ENCODE results near the gene KCTD13. TPM values are rescaled to one million over a fixed set of nuclear protein-coding genes. Genes with fewer than 3 reads are reported as not detected.

The KCTD13 gene
- polyA plus RNA-seq, 1 of the 3 experiments (the other 2 are of a cell fraction): 31.0 TPM

- DNase-seq: no peak
- no peak overlapping the region for H3K4me3 ChIP-seq (ENCODE audit: low read depth in 2 of 2, low read length in 1 of 2)
- peaks cover 0 to 5% of the 10 kb centered on the region in 2 experiments for H3K36me3 ChIP-seq (replicated peaks in 1 of 2; ENCODE audit: control insufficient read depth in 1 of 2, insufficient read depth in 2 of 2, low read length in 1 of 2)
- H3K27ac ChIP-seq (ENCODE audit: low read depth in 2 of 2, low read length in 1 of 2): no peak overlapping the region
- H3K9ac ChIP-seq: no peak overlapping the region
- WGBS (ENCODE audit: low lambda C conversion rate): 87% methylated on average over 6 of the region's 6 CpGs
- no peaks in the 10 kb centered on the region for H3K9me3 ChIP-seq
- H3K4me2 ChIP-seq: no peak overlapping the region
- CTCF ChIA-PET: no interaction called here
- peaks cover 7% of the 10 kb centered on the region for H3F3A ChIP-seq (replicated peaks; ENCODE audit: insufficient read depth)
- no peaks in the 10 kb centered on the region; a peak in 1 of 4 replicates for H3K4me1 ChIP-seq (ENCODE audit: control insufficient read depth in 1 of 2, insufficient read depth in 2 of 2, low read depth in 1 of 2, low read length in 1 of 2)
- no peak overlapping the region for H2AFZ ChIP-seq (ENCODE audit: low read depth)
- TF ChIP-seq REST (IDR thresholded peaks at IDR 0.05; ENCODE audit: low read depth, low read length): no peak
- TF ChIP-seq MAX (IDR thresholded peaks at IDR 0.05; ENCODE audit: low read depth): no peak
- no peak for TF ChIP-seq YY1 (IDR thresholded peaks at IDR 0.05; ENCODE audit: low read depth)
- TF ChIP-seq, protein P1, sequence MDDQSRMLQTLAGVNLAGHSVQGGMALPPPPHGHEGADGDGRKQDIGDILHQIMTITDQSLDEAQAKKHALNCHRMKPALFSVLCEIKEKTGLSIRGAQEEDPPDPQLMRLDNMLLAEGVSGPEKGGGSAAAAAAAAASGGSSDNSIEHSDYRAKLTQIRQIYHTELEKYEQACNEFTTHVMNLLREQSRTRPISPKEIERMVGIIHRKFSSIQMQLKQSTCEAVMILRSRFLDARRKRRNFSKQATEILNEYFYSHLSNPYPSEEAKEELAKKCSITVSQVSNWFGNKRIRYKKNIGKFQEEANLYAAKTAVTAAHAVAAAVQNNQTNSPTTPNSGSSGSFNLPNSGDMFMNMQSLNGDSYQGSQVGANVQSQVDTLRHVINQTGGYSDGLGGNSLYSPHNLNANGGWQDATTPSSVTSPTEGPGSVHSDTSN (IDR thresholded peaks at IDR 0.05): no peak
- TF ChIP-seq ELF1 (IDR thresholded peaks at IDR 0.05): no peak
- no peak for TF ChIP-seq TEAD4 (IDR thresholded peaks at IDR 0.05; ENCODE audit: borderline replicate concordance, insufficient read depth)
- no peak for TF ChIP-seq RCOR1 (IDR thresholded peaks at IDR 0.05; ENCODE audit: low read length)
- no peak for TF ChIP-seq POLR2AphosphoS5 (IDR thresholded peaks at IDR 0.05; ENCODE audit: low read depth, low read length)
- no peak for TF ChIP-seq MEF2A (IDR thresholded peaks at IDR 0.05; ENCODE audit: borderline replicate concordance, low read depth)
- H3K27me3 ChIP-seq (ENCODE audit: insufficient read depth): no peaks in the 10 kb centered on the region
- no peaks in the 10 kb centered on the region for H3K79me2 ChIP-seq (ENCODE audit: insufficient read depth)
- H4K20me1 ChIP-seq (ENCODE audit: insufficient read depth): no peaks in the 10 kb centered on the region
- POLR2A ChIA-PET: no interaction called here
- no peaks in the 10 kb centered on the region for H3K9me2 ChIP-seq
Observed at GRCh38 chr16:29892458-29892813, 33.6 kb downstream of the KCTD13 start.

DNA sequence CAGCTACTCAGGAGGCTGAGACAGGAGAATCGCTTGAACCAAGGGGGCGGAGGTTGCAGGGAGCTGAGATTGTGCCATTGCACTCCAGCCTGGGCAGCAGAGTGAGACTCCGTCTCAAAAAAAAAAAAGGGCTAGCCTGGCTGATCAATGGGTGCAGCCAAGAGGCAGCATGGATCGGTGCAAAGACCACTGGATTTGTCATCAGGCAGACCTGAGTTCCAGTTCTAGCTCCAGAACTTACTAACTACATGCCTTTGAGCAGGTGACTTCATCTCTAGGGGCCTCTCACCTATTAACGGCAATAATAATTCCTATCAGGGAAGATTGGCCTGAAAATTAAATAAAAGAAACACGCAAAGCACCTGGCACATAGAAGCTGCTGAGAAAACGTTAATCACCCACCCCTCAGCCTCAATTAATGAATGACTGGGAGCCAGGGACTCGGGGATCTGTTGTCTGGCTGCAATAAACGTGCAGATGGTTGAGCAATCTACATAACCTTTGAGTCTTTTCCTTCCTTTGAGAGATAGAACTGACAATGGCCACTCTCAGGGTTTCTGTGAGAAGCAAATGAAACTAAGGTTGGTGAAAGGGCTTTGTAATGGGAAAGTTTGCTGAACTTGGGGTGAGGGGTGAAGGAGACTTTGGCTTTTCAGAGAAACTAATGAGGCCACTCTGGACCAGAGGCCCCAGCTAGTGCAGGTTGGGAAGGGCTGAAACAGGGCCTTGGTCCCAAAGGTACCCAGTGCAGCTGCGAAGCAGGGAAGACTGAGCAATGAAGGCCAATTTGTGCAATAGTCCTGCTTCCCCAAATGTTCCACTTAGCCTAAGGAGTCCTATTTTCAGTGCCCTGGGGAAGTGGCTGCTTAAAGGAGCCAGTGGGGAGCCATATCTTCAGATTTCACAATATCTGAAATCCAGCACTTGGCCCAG, 34.2 kb downstream of the KCTD13 start:
- CTCF ChIA-PET: interaction anchor here (1.1 to 1.8 kb wide), 2 partner anchors 8 to 43 kb away, joined by 3 to 4 read pairs; partner anchors contain the start of gene SEZ6L2
- no peak for DNase-seq
- no peaks in the 10 kb centered on the region for H3K27me3 ChIP-seq (ENCODE audit: insufficient read depth)
- H3K9ac ChIP-seq: no peak overlapping the region
- no peaks in the 10 kb centered on the region for H4K20me1 ChIP-seq (ENCODE audit: insufficient read depth)
- 82% methylated on average over 10 of the region's 10 CpGs for WGBS (ENCODE audit: low lambda C conversion rate)
- H2AFZ ChIP-seq (ENCODE audit: low read depth): no peak overlapping the region
- no peaks in the 10 kb centered on the region for H3K79me2 ChIP-seq (ENCODE audit: insufficient read depth)
- no peaks in the 10 kb centered on the region for H3K9me2 ChIP-seq
- H3K27ac ChIP-seq (ENCODE audit: low read depth in 2 of 2, low read length in 1 of 2): no peak overlapping the region
- H3K4me3 ChIP-seq (ENCODE audit: low read depth in 2 of 2, low read length in 1 of 2): no peak overlapping the region
- no peak overlapping the region for H3K4me2 ChIP-seq
- H3K36me3 ChIP-seq (replicated peaks in 1 of 2; ENCODE audit: control insufficient read depth in 1 of 2, insufficient read depth in 2 of 2, low read length in 1 of 2): peaks cover 0 to 5% of the 10 kb centered on the region in 2 experiments
- peaks cover 5% of the 10 kb centered on the region for H3F3A ChIP-seq (replicated peaks; ENCODE audit: insufficient read depth)
- no peaks in the 10 kb centered on the region; a peak in 1 of 4 replicates for H3K4me1 ChIP-seq (ENCODE audit: control insufficient read depth in 1 of 2, insufficient read depth in 2 of 2, low read depth in 1 of 2, low read length in 1 of 2)
- POLR2A ChIA-PET: no interaction called here
- H3K9me3 ChIP-seq: no peaks in the 10 kb centered on the region
- TF ChIP-seq, protein P2, sequence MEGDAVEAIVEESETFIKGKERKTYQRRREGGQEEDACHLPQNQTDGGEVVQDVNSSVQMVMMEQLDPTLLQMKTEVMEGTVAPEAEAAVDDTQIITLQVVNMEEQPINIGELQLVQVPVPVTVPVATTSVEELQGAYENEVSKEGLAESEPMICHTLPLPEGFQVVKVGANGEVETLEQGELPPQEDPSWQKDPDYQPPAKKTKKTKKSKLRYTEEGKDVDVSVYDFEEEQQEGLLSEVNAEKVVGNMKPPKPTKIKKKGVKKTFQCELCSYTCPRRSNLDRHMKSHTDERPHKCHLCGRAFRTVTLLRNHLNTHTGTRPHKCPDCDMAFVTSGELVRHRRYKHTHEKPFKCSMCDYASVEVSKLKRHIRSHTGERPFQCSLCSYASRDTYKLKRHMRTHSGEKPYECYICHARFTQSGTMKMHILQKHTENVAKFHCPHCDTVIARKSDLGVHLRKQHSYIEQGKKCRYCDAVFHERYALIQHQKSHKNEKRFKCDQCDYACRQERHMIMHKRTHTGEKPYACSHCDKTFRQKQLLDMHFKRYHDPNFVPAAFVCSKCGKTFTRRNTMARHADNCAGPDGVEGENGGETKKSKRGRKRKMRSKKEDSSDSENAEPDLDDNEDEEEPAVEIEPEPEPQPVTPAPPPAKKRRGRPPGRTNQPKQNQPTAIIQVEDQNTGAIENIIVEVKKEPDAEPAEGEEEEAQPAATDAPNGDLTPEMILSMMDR (IDR thresholded peaks at IDR 0.05): no peak
- TF ChIP-seq MXI1 (IDR thresholded peaks at IDR 0.05; ENCODE audit: low read depth, low read length) (no peak), ZBTB33 (IDR thresholded peaks at IDR 0.05; ENCODE audit: borderline replicate concordance, low read depth) (no peak), RXRA (IDR thresholded peaks at IDR 0.05; ENCODE audit: borderline replicate concordance, low read depth) (no peak), TEAD4 (IDR thresholded peaks at IDR 0.05; ENCODE audit: borderline replicate concordance, insufficient read depth) (no peak), TCF12 (IDR thresholded peaks at IDR 0.05) (no peak), CHD2 (IDR thresholded peaks at IDR 0.05; ENCODE audit: low read length, partially characterized antibody) (no peak), IRF3 (IDR thresholded peaks at IDR 0.05; ENCODE audit: low read depth, low read length) (no peak)

Data from SK-N-SH (cell line).